Measurements from ENCODE around the gene PFN2.

The PFN2 gene

GRCh38 chr3:149965278-149965677 lies 5.4 kb downstream of the PFN2 start:
- peaks cover 10% of the 10 kb centered on the region; the same call in 1 of the 2 replicates for H3F3A ChIP-seq (ENCODE audit: control insufficient read depth, insufficient read depth)
- H3K9me2 ChIP-seq (replicated peaks; ENCODE audit: control insufficient read depth, low read length), result no peaks in the 10 kb centered on the region
- no peaks in the 10 kb centered on the region for H3K9me3 ChIP-seq (ENCODE audit: control insufficient read depth, insufficient read depth, low read length)
- TF ChIP-seq EZH2phosphoT487 (IDR thresholded peaks at IDR 0.05; ENCODE audit: borderline replicate concordance, low read length) (no peak), CTCF (IDR thresholded peaks at IDR 0.05; ENCODE audit: low read depth, low read length, poor library complexity, severe bottlenecking) (no peak)
- H3K4me1 ChIP-seq (ENCODE audit: control insufficient read depth, low read length), result peaks cover 13% of the 10 kb centered on the region
- no peaks in the 10 kb centered on the region for H3K27me3 ChIP-seq (ENCODE audit: control insufficient read depth, low read length)
- no peak overlapping the region for H3K27ac ChIP-seq (ENCODE audit: low read depth, low read length)
- H4K20me1 ChIP-seq (ENCODE audit: control insufficient read depth, insufficient read depth, low read depth, low read length), result peaks cover 3% of the 10 kb centered on the region; the same call in 1 of the 2 replicates
- no peak overlapping the region for H3K4me3 ChIP-seq (ENCODE audit: low read length)
- H3K4me2 ChIP-seq (ENCODE audit: low read length), result no peak overlapping the region
- H3K36me3 ChIP-seq (ENCODE audit: control insufficient read depth, low read length), result peaks cover 14% of the 10 kb centered on the region
- H3K79me2 ChIP-seq (ENCODE audit: control insufficient read depth, low read length), result peaks cover 7% of the 10 kb centered on the region

- Histone ChIP-seq H3K27ac (ENCODE audit: low read depth, low read length) (no peak overlapping the region), H3K36me3 (ENCODE audit: control insufficient read depth, low read length) (peaks cover 14% of the 10 kb centered on the region), H3K9me3 (ENCODE audit: control insufficient read depth, insufficient read depth, low read length) (no peaks in the 10 kb centered on the region), H3K27me3 (ENCODE audit: control insufficient read depth, low read length) (no peaks in the 10 kb centered on the region), H4K20me1 (ENCODE audit: control insufficient read depth, insufficient read depth, low read depth, low read length) (peaks cover 3% of the 10 kb centered on the region; the same call in 1 of the 2 replicates), H3F3A (ENCODE audit: control insufficient read depth, insufficient read depth) (peaks cover 10% of the 10 kb centered on the region; the same call in 1 of the 2 replicates), H3K4me3 (ENCODE audit: low read length) (no peak overlapping the region), H3K4me2 (ENCODE audit: low read length) (no peak overlapping the region), H3K4me1 (ENCODE audit: control insufficient read depth, low read length) (peaks cover 9% of the 10 kb centered on the region), H3K9me2 (replicated peaks; ENCODE audit: control insufficient read depth, low read length) (no peaks in the 10 kb centered on the region), H3K79me2 (ENCODE audit: control insufficient read depth, low read length) (peaks cover 5% of the 10 kb centered on the region)
- no peak for TF ChIP-seq EZH2phosphoT487 (IDR thresholded peaks at IDR 0.05; ENCODE audit: borderline replicate concordance, low read length)
Observed at GRCh38 chr3:149964291-149964690, 6.4 kb downstream of the PFN2 start.

- H3K27ac ChIP-seq (ENCODE audit: low read depth, low read length), result no peak overlapping the region
- no peak overlapping the region for H3K4me3 ChIP-seq (ENCODE audit: low read length)
- H3K27me3 ChIP-seq (ENCODE audit: control insufficient read depth, low read length), result no peaks in the 10 kb centered on the region
- H3K9me2 ChIP-seq (replicated peaks; ENCODE audit: control insufficient read depth, low read length), result no peaks in the 10 kb centered on the region
- no peaks in the 10 kb centered on the region for H3K79me2 ChIP-seq (ENCODE audit: control insufficient read depth, low read length)
- H4K20me1 ChIP-seq (ENCODE audit: control insufficient read depth, insufficient read depth, low read depth, low read length), result peaks cover 3% of the 10 kb centered on the region; the same call in 1 of the 2 replicates
- H3K36me3 ChIP-seq (ENCODE audit: control insufficient read depth, low read length), result peaks cover 14% of the 10 kb centered on the region
- TF ChIP-seq EZH2phosphoT487 (IDR thresholded peaks at IDR 0.05; ENCODE audit: borderline replicate concordance, low read length), result no peak
- TF ChIP-seq CTCF (IDR thresholded peaks at IDR 0.05; ENCODE audit: low read depth, low read length, poor library complexity, severe bottlenecking), result no peak
- H3K9me3 ChIP-seq (ENCODE audit: control insufficient read depth, insufficient read depth, low read length), result no peaks in the 10 kb centered on the region
- H3F3A ChIP-seq (ENCODE audit: control insufficient read depth, insufficient read depth), result peaks cover 6% of the 10 kb centered on the region; the same call in 1 of the 2 replicates
- H3K4me1 ChIP-seq (ENCODE audit: control insufficient read depth, low read length), result 0 out of 2 replicates have a peak, but pooled peaks cover 3% of the 10 kb centered on the region
- H3K4me2 ChIP-seq (ENCODE audit: low read length), result no peak overlapping the region
Observed at GRCh38 chr3:149963485-149963884, 7.2 kb downstream of the PFN2 start.

GRCh38 chr3:149959443-149959842 lies 11.3 kb downstream of the PFN2 start:
- Histone ChIP-seq H3K36me3 (ENCODE audit: control insufficient read depth, low read length) (peaks cover 9% of the 10 kb centered on the region), H3F3A (ENCODE audit: control insufficient read depth, insufficient read depth) (no peaks in the 10 kb centered on the region), H3K9me2 (replicated peaks; ENCODE audit: control insufficient read depth, low read length) (no peaks in the 10 kb centered on the region), H3K79me2 (ENCODE audit: control insufficient read depth, low read length) (no peaks in the 10 kb centered on the region), H3K4me3 (ENCODE audit: low read length) (no peak overlapping the region), H3K4me2 (ENCODE audit: low read length) (no peak overlapping the region), H3K27me3 (ENCODE audit: control insufficient read depth, low read length) (no peaks in the 10 kb centered on the region), H4K20me1 (ENCODE audit: control insufficient read depth, insufficient read depth, low read depth, low read length) (0 out of 2 replicates have a peak, but pooled peaks cover 2% of the 10 kb centered on the region), H3K4me1 (ENCODE audit: control insufficient read depth, low read length) (peaks cover 13% of the 10 kb centered on the region), H3K27ac (ENCODE audit: low read depth, low read length) (no peak overlapping the region), H3K9me3 (ENCODE audit: control insufficient read depth, insufficient read depth, low read length) (no peaks in the 10 kb centered on the region)
- no peak for TF ChIP-seq EZH2phosphoT487 (IDR thresholded peaks at IDR 0.05; ENCODE audit: borderline replicate concordance, low read length)
- no peak for TF ChIP-seq CTCF (IDR thresholded peaks at IDR 0.05; ENCODE audit: low read depth, low read length, poor library complexity, severe bottlenecking)

Data from DOHH2 (cell line).